Measurements from ENCODE around the gene XRCC5.

DNA sequence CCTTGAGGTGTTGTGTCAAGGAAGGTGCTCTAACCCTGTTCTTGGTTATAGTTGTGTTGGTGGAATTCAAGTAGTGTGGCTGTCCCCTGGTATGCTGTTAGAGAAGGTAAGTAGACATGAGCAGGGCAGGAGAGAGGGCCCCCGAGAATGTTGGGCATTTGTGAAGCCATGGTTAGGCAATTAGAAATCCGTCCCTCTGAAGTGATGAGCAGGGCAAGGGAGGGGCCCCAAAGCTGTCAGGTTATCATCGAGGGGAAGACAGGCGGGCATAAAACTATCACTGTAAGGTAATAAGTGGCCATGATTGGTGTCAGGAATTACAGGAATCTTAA lies 5.2 kb downstream of the XRCC5 start:
- TF ChIP-seq, protein P1, sequence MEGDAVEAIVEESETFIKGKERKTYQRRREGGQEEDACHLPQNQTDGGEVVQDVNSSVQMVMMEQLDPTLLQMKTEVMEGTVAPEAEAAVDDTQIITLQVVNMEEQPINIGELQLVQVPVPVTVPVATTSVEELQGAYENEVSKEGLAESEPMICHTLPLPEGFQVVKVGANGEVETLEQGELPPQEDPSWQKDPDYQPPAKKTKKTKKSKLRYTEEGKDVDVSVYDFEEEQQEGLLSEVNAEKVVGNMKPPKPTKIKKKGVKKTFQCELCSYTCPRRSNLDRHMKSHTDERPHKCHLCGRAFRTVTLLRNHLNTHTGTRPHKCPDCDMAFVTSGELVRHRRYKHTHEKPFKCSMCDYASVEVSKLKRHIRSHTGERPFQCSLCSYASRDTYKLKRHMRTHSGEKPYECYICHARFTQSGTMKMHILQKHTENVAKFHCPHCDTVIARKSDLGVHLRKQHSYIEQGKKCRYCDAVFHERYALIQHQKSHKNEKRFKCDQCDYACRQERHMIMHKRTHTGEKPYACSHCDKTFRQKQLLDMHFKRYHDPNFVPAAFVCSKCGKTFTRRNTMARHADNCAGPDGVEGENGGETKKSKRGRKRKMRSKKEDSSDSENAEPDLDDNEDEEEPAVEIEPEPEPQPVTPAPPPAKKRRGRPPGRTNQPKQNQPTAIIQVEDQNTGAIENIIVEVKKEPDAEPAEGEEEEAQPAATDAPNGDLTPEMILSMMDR (IDR thresholded peaks at IDR 0.05), result no peak
- TF ChIP-seq ZFX (IDR thresholded peaks at IDR 0.05; ENCODE audit: borderline replicate concordance), result no peak
